Measurements from ENCODE around the gene MAP3K15. TPM values are rescaled to one million over a fixed set of nuclear protein-coding genes. Genes with fewer than 3 reads are reported as not detected.

Gene MAP3K15
- under 1 TPM; 0.21 to 0.38 TPM for total RNA-seq

GRCh38 chrX:19514791-19515614 lies at the start of gene MAP3K15:
MAP3K15 (minus strand) TSS chrX:19515508; CDS start chrX:19515261, 247 bp downstream.
- Mint-ChIP-seq H3K4me1 (peaks cover 2% of the 10 kb centered on the region), H3K9me3 (ENCODE audit: low read depth) (no peaks in the 10 kb centered on the region), H3K4me3 (peak within 1 kb of the TSS; percentile 22), H3K36me3 (no peaks in the 10 kb centered on the region), H3K27me3 (peaks cover 38% of the 10 kb centered on the region), H3K27ac (no peak within 1 kb of the TSS)
- DNase-seq = no peak
- CTCF ChIA-PET = interaction anchor here (1.2 kb wide), 1 partner anchor 15 kb away, joined by 3 read pairs; no protein-coding TSS in a partner anchor
- ATAC-seq = peak; percentile 84

DNA sequence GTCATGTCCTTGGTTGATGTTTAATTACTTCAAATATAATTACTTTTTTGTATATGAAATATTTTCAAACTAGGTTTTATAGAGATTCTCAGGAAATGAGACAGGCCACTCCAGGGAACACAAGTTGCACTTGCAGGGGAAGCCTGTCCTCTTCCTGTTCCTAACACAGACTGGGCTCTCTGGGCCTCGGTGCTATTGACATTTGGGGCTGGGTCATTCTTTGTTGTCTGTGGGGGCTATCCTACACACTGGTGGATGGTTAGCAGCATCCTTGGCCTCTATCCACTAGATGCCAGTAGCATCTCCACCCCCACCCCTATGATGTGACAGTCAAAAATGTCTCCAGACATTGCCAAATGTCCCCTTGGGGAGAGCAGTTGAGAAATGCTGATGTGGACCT lies 49.3 kb upstream of the MAP3K15 start:
- CTCF ChIA-PET = no interaction called here
- no peak for DNase-seq
- no peak overlapping the region for H3K27ac Mint-ChIP-seq
- peaks cover 26% of the 10 kb centered on the region for H3K36me3 Mint-ChIP-seq
- H3K4me3 Mint-ChIP-seq = no peak overlapping the region
- H3K4me1 Mint-ChIP-seq = peaks cover 38% of the 10 kb centered on the region
- no peaks in the 10 kb centered on the region for H3K9me3 Mint-ChIP-seq (ENCODE audit: low read depth)
- H3K27me3 Mint-ChIP-seq = no peaks in the 10 kb centered on the region
- no peak for ATAC-seq

- DNase-seq = no peak
- no peaks in the 10 kb centered on the region for H3K9me3 Mint-ChIP-seq (ENCODE audit: low read depth)
- peaks cover 36% of the 10 kb centered on the region for H3K4me1 Mint-ChIP-seq
- no peak overlapping the region for H3K4me3 Mint-ChIP-seq
- peaks cover 23% of the 10 kb centered on the region for H3K36me3 Mint-ChIP-seq
- H3K27ac Mint-ChIP-seq = peak overlapping the region; percentile 46
- no peak for ATAC-seq
- CTCF ChIA-PET = no interaction called here
- H3K27me3 Mint-ChIP-seq = no peaks in the 10 kb centered on the region
Observed at GRCh38 chrX:19563746-19564145, 48.4 kb upstream of the MAP3K15 start.

DNA sequence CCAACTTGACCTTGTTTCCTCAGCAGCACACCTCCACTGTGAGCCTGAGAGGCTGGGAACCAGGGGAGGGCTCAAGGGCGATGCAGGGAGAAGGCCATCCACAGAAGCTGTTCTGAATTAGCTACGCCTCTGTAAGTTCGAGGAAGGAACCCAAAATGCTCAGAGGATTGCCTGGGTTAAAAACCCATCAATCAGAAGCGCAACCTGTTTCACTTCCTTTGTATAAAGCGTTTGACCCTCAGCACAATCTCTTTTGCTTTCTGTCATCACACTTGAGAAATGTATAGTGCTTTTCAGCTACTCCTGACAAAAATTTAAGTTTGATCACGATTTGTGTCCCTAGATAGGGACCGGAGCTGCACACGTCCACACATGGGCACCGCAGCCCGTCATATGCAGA lies 48.0 kb upstream of the MAP3K15 start:
- ATAC-seq (no peak), DNase-seq (no peak)
- CTCF ChIA-PET = no interaction called here
- H3K36me3 Mint-ChIP-seq = peaks cover 20% of the 10 kb centered on the region
- no peaks in the 10 kb centered on the region for H3K9me3 Mint-ChIP-seq (ENCODE audit: low read depth)
- H3K4me3 Mint-ChIP-seq = no peak overlapping the region
- peaks cover 33% of the 10 kb centered on the region for H3K4me1 Mint-ChIP-seq
- no peaks in the 10 kb centered on the region for H3K27me3 Mint-ChIP-seq
- peak overlapping the region; percentile 46 for H3K27ac Mint-ChIP-seq

DNA sequence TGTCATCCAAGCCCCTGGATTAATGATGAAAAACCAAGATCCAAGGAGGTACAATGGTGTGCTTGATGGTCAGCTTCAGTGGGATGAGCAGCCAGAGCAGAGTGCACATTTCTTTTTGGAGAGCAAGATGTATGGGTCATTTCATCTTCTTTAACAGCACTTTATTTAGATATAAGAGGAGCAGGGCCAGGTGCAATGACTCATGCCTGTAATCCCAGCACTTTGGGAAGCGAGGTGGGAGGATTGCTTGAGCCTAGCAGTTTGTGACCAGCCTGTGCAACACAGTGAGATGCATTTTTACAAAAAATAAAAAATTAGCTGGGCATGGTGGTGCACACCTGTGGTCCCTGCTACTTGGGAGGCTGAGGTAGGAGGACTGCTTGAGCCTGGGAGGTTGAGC lies 45.3 kb upstream of the MAP3K15 start:
- CTCF ChIA-PET = interaction anchor here (1.2 kb wide), 1 partner anchor 34 kb away, joined by 3 read pairs; no protein-coding TSS in a partner anchor
- no peak overlapping the region for H3K4me3 Mint-ChIP-seq
- no peak for ATAC-seq
- no peak for DNase-seq
- H3K9me3 Mint-ChIP-seq (ENCODE audit: low read depth) = no peaks in the 10 kb centered on the region
- no peaks in the 10 kb centered on the region for H3K27me3 Mint-ChIP-seq
- H3K36me3 Mint-ChIP-seq = peaks cover 11% of the 10 kb centered on the region
- peaks cover 22% of the 10 kb centered on the region for H3K4me1 Mint-ChIP-seq
- H3K27ac Mint-ChIP-seq = no peak overlapping the region

- DNase-seq (no peak), ATAC-seq (no peak)
- Mint-ChIP-seq H3K27ac (no peak overlapping the region), H3K27me3 (no peaks in the 10 kb centered on the region), H3K36me3 (peaks cover 4% of the 10 kb centered on the region), H3K4me1 (peaks cover 18% of the 10 kb centered on the region), H3K4me3 (no peak overlapping the region), H3K9me3 (ENCODE audit: low read depth) (no peaks in the 10 kb centered on the region)
- CTCF ChIA-PET = no interaction called here
Observed at GRCh38 chrX:19557822-19558221, 42.5 kb upstream of the MAP3K15 start.

DNA sequence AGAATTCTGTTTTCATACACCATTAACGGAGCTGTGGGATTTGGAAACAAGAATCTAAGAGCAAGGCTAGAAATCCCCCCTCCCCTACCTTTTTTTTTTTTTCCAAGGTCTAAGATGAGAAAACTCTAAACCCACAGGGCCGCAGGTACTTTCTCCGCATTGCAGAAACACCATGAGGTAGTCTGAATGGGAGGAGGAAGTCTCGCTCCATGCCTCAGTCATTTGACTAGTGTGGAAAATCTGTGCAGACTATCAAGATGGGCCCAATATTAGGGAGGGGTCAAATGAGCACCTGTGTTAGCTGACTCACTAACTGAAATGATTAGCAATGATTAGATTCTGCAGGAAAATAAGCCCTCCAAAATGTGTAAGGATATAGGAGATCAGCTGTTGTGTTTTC lies 40.9 kb upstream of the MAP3K15 start:
- H3K27ac Mint-ChIP-seq = no peak overlapping the region
- no peak overlapping the region for H3K4me3 Mint-ChIP-seq
- DNase-seq (no peak), ATAC-seq (no peak)
- H3K36me3 Mint-ChIP-seq = peaks cover 1% of the 10 kb centered on the region
- no peaks in the 10 kb centered on the region for H3K27me3 Mint-ChIP-seq
- CTCF ChIA-PET = no interaction called here
- H3K9me3 Mint-ChIP-seq (ENCODE audit: low read depth) = no peaks in the 10 kb centered on the region
- peaks cover 23% of the 10 kb centered on the region for H3K4me1 Mint-ChIP-seq

DNA sequence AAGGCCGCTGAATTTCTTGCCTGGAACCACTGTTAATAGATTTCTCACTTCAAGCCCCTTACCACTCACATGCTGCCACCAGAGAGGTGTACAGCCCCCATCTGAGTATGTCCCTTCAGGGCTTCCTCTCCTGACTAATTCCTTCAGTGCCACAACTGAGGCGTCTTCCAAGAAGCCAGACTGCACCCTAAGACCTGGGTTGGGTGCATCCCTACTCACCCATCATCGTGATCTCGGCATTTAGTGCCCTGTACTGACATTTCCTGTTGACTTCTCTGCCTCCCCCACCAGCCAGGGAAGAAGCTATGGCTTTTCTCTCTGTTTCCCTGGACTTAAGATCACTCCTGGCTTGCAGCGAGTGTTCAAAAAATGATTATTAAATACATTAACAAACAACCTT lies 40.4 kb upstream of the MAP3K15 start:
- Mint-ChIP-seq H3K9me3 (ENCODE audit: low read depth) (no peaks in the 10 kb centered on the region), H3K27ac (no peak overlapping the region), H3K4me1 (peaks cover 27% of the 10 kb centered on the region), H3K4me3 (no peak overlapping the region), H3K36me3 (peaks cover 1% of the 10 kb centered on the region), H3K27me3 (no peaks in the 10 kb centered on the region)
- CTCF ChIA-PET = no interaction called here
- ATAC-seq (peak; percentile 20), DNase-seq (no peak)

- DNase-seq = no peak
- no peaks in the 10 kb centered on the region for H3K27me3 Mint-ChIP-seq
- H3K36me3 Mint-ChIP-seq = peaks cover 1% of the 10 kb centered on the region
- H3K9me3 Mint-ChIP-seq (ENCODE audit: low read depth) = no peaks in the 10 kb centered on the region
- CTCF ChIA-PET = no interaction called here
- no peak overlapping the region for H3K4me3 Mint-ChIP-seq
- ATAC-seq = peak; percentile 45
- peaks cover 31% of the 10 kb centered on the region for H3K4me1 Mint-ChIP-seq
- H3K27ac Mint-ChIP-seq = no peak overlapping the region
Observed at GRCh38 chrX:19555236-19555635, 39.9 kb upstream of the MAP3K15 start.

GRCh38 chrX:19554786-19555185 lies 39.5 kb upstream of the MAP3K15 start:
- Mint-ChIP-seq H3K4me1 (peaks cover 36% of the 10 kb centered on the region), H3K36me3 (peaks cover 2% of the 10 kb centered on the region), H3K27ac (no peak overlapping the region), H3K27me3 (no peaks in the 10 kb centered on the region), H3K9me3 (ENCODE audit: low read depth) (no peaks in the 10 kb centered on the region), H3K4me3 (no peak overlapping the region)
- CTCF ChIA-PET = no interaction called here
- ATAC-seq (peak; percentile 52), DNase-seq (peak; percentile 44)

- ATAC-seq (no peak), DNase-seq (no peak)
- Mint-ChIP-seq H3K4me1 (peaks cover 54% of the 10 kb centered on the region), H3K27me3 (no peaks in the 10 kb centered on the region), H3K9me3 (ENCODE audit: low read depth) (no peaks in the 10 kb centered on the region), H3K36me3 (peaks cover 15% of the 10 kb centered on the region), H3K27ac (no peak overlapping the region), H3K4me3 (no peak overlapping the region)
- CTCF ChIA-PET = no interaction called here
Observed at GRCh38 chrX:19552793-19553192, 37.5 kb upstream of the MAP3K15 start.

GRCh38 chrX:19549838-19550237 lies 34.5 kb upstream of the MAP3K15 start:
- Mint-ChIP-seq H3K27me3 (no peaks in the 10 kb centered on the region), H3K9me3 (ENCODE audit: low read depth) (no peaks in the 10 kb centered on the region), H3K36me3 (peaks cover 27% of the 10 kb centered on the region), H3K4me3 (peak overlapping the region; percentile 52), H3K4me1 (peaks cover 39% of the 10 kb centered on the region), H3K27ac (peak overlapping the region; percentile 84)
- CTCF ChIA-PET = interaction anchor here (0.6 to 1.2 kb wide), 3 partner anchors 14 to 698 kb away, joined by 3 read pairs; no protein-coding TSS in a partner anchor
- ATAC-seq (peak; percentile 76), DNase-seq (peak; percentile 62)

- no peaks in the 10 kb centered on the region for H3K27me3 Mint-ChIP-seq
- no peaks in the 10 kb centered on the region for H3K9me3 Mint-ChIP-seq (ENCODE audit: low read depth)
- CTCF ChIA-PET = no interaction called here
- peak overlapping the region; percentile 15 for H3K4me3 Mint-ChIP-seq
- H3K4me1 Mint-ChIP-seq = peaks cover 38% of the 10 kb centered on the region
- H3K27ac Mint-ChIP-seq = peak overlapping the region; percentile 84
- no peak for ATAC-seq
- DNase-seq = no peak
- peaks cover 30% of the 10 kb centered on the region for H3K36me3 Mint-ChIP-seq
Observed at GRCh38 chrX:19548934-19549333, 33.6 kb upstream of the MAP3K15 start.

DNA sequence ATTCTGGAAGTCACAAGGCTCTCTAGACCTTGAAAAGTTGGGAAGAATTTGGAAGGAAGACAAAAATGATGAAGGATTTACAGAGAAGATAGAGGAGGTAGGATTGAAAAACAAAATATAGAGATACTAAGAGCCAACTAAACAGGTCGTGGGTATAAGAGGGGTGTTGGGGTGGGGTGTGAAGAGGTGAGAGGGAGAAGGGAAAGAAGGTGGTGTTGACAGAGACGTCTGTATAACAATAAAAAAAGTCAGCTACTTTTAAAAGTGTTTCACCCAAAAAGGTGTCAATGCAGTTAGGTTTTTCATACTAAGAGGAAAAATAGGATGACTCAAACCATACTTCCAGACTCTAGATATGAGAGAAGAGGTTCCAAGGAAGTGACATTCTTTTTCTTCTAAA lies 33.0 kb upstream of the MAP3K15 start:
- CTCF ChIA-PET = no interaction called here
- peaks cover 32% of the 10 kb centered on the region for H3K36me3 Mint-ChIP-seq
- ATAC-seq (no peak), DNase-seq (no peak)
- no peaks in the 10 kb centered on the region for H3K27me3 Mint-ChIP-seq
- peaks cover 38% of the 10 kb centered on the region for H3K4me1 Mint-ChIP-seq
- H3K4me3 Mint-ChIP-seq = no peak overlapping the region
- H3K27ac Mint-ChIP-seq = peak overlapping the region; percentile 75
- no peaks in the 10 kb centered on the region for H3K9me3 Mint-ChIP-seq (ENCODE audit: low read depth)

All from activated CD8-positive, alpha-beta memory T cell treated with anti-CD3 and anti-CD28 coated beads, Interleukin-2, amount 10 ng/mL, durations not matched to agents 7 days and 5 days (primary cell).